HL-60 (cell line): ENCODE data around the gene ABCC4.

Experiments
- DNase-seq, 2 experiments: peaks; one replicate each; pipeline ENCODE4 v3.0.0-alpha.2; 2010 to 2020; ENCODE audit warnings: low read depth in 1 of 2, low spot score in 1 of 2
- H3K27ac ChIP-seq: fragments of 250-450 bp; sonication (Bioruptor Pico); replicated peaks from 2 replicates; pipeline ENCODE4 v1.5.1; 2020; ENCODE audit warnings: mild to moderate bottlenecking, moderate library complexity
- H3K27me3 ChIP-seq: fragments of 250-450 bp; sonication (Bioruptor Pico); 2 replicates; pipeline ENCODE4 v1.5.1; 2021; ENCODE audit warnings: mild to moderate bottlenecking, moderate library complexity; ENCODE audit not compliant: insufficient read depth, poor library complexity, severe bottlenecking
- H3K4me3 ChIP-seq: replicated peaks from 2 replicates; pipeline ENCODE4 v1.5.1; 2011; ENCODE audit warnings: mild to moderate bottlenecking, control low read depth, low read length; ENCODE audit not compliant: insufficient read depth
- CTCF ChIP-seq: IDR thresholded peaks from one replicate; pipeline ENCODE4 v1.5.1; 2011; ENCODE audit warnings: low read length, control low read depth, inconsistent platforms; ENCODE audit not compliant: insufficient read depth
- GABPA ChIP-seq: IDR thresholded peaks from 2 replicates; pipeline ENCODE4 v1.6.1; 2012; ENCODE audit warnings: low read depth
- POLR2AphosphoS5 ChIP-seq: IDR thresholded peaks from 2 replicates; pipeline ENCODE4 v1.6.1; 2012; ENCODE audit warnings: low read depth
- REST ChIP-seq: IDR thresholded peaks from 2 replicates; pipeline ENCODE4 v1.6.1; 2012; ENCODE audit warnings: low read depth; ENCODE audit not compliant: insufficient replicate concordance
- SPI1 ChIP-seq: IDR thresholded peaks from 2 replicates; pipeline ENCODE4 v1.6.1; 2012; ENCODE audit warnings: low read depth, mild to moderate bottlenecking, borderline replicate concordance

Gene ABCC4

GRCh38 chr13:95233026-95233635 is 68.1 kb downstream of the ABCC4 start:
- Histone ChIP-seq H3K4me3 (no peak overlapping the region), H3K27me3 (no peaks in the 10 kb centered on the region), H3K27ac (no peak overlapping the region)
- TF ChIP-seq POLR2AphosphoS5 (no peak), SPI1 (no peak), REST (no peak), GABPA (no peak), CTCF (no peak)
- no peak for DNase-seq

- DNase-seq = no peak
- no peak overlapping the region for H3K4me3 ChIP-seq
- H3K27me3 ChIP-seq = no peaks in the 10 kb centered on the region
- H3K27ac ChIP-seq = no peak overlapping the region
- no peak for TF ChIP-seq REST
- no peak for TF ChIP-seq GABPA
- no peak for TF ChIP-seq POLR2AphosphoS5
- no peak for TF ChIP-seq SPI1
- no peak for TF ChIP-seq CTCF
These were observed 69.9 kb downstream of the ABCC4 start for GRCh38 chr13:95231393-95231792.

- H3K27ac ChIP-seq = no peak overlapping the region
- TF ChIP-seq CTCF = no peak
- TF ChIP-seq SPI1 = no peak
- no peak for TF ChIP-seq GABPA
- no peak for TF ChIP-seq REST
- TF ChIP-seq POLR2AphosphoS5 = no peak
- H3K27me3 ChIP-seq = no peaks in the 10 kb centered on the region
- no peak for DNase-seq
- H3K4me3 ChIP-seq = no peak overlapping the region
These were observed 71.4 kb downstream of the ABCC4 start for GRCh38 chr13:95229855-95230254.
